Colonic mucosa (tissue), 4 donors: ENCODE data around the gene SRD5A2. TPM values are rescaled to one million over a fixed set of nuclear protein-coding genes. Genes with fewer than 3 reads are reported as not detected.

ENCODE experiments used
- DNase-seq: peaks from one replicate; pipeline ENCODE4 v3.0.0-alpha.2; 2020
- H3K27ac ChIP-seq: fragments of 200-600 bp; one replicate; pipeline ENCODE4 v1.8.0; 2021
- H3K27me3 ChIP-seq: fragments of 200-600 bp; one replicate; pipeline ENCODE4 v1.8.0; 2021
- H3K36me3 ChIP-seq: fragments of 200-600 bp; one replicate; pipeline ENCODE4 v1.8.0; 2021
- H3K4me1 ChIP-seq: fragments of 200-600 bp; one replicate; pipeline ENCODE4 v1.8.0; 2021; ENCODE audit warnings: mild to moderate bottlenecking
- H3K4me3 ChIP-seq: fragments of 200-600 bp; one replicate; pipeline ENCODE4 v1.8.0; 2021
- H3K9ac ChIP-seq, 2 donors: one replicate each; pipeline ENCODE4 v1.7.0; 2013; ENCODE audit warnings: control low read depth in 2 of 2, low read depth in 2 of 2, low read length in 2 of 2
- H3K9me3 ChIP-seq: fragments of 200-600 bp; one replicate; pipeline ENCODE4 v1.8.0; 2021
- CTCF ChIP-seq: fragments of 200-600 bp; IDR thresholded peaks from one replicate; pipeline ENCODE4 v1.8.0; 2022; ENCODE audit warnings: antibody characterized with exemption, mild to moderate bottlenecking
- intact Hi-C: fragments of 100-400 bp; cut with DNase I; formaldehyde crosslinking; loops from one replicate; pipeline ENCODE4 v1.14.1; 2022
- total RNA-seq, 2 donors: library from RNA; stranded (reverse); fragmentation: NEBNext Ultra II Directional in 1 of 2; extraction: Animal tissue kit (Norgen Biotek cat#: 25700) in 1 of 2; gene quantifications; one replicate each; pipeline ENCODE4 v1.2.1, GENCODE V29; 2021
- donor health status: healthy.
- donor health status: DM: no; HTN: no; CAD: no.
- donor health status: DM: no; HTN: no; CAD: no.

The SRD5A2 gene
- total RNA-seq, 2 donors from 2014 or later = not detected

DNA sequence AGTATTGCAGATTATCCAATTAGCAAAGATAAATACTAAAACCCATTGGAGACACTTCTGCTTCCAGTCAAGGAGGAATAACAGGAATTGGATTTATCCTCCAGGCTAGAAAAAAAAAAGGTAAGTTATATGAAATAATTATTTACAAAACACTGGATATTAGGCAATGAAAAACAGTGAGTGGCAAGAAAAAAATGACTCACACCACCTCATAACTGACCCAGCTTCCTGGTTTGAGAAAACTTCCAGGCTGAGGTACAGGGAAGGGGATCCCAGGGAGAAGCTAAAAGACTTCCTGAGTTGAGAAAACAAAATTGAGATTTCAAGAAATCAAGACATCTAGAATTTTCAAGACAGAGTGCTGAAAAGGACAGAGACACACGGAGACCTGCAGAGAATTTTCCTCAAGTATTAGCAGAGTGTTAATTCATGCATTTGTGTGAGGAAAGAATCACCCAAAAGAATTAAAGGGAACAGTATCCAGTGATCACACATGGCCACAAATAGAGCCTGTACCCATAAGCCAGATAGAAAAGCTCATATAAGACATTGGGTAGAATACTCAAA, 17.4 kb downstream of the SRD5A2 start:
- no peak for DNase-seq

DNA sequence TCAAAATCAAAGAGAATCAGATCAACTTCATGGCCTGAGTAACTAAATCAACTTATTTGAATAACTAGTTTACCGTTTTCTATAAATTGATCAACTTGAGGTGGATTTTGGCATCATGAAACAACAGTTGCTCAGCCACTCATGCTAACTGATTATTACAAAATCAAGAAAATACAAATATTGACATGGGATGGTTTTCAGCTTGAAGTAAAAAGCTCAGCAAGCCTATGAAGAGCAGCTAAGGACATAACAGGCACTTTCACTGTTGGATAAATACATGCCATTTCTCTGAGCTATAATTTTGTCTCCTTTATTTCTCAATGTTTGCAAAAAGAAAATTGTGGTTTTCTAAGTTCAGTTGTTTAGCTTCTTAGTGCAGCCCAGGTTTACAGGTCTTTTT, 18.9 kb downstream of the SRD5A2 start:
- Histone ChIP-seq H3K27me3 (no peaks in the 10 kb centered on the region), H3K36me3 (no peaks in the 10 kb centered on the region), H3K4me3 (no peak overlapping the region), H3K27ac (no peak overlapping the region), H3K4me1 (no peaks in the 10 kb centered on the region), H3K9ac (no peak overlapping the region), H3K9me3 (no peaks in the 10 kb centered on the region)
- no peak for TF ChIP-seq CTCF
- intact Hi-C loops = no loop called here
- DNase-seq = no peak

More for the DNA sequence above, 17.4 kb downstream of the SRD5A2 start:
- no peak overlapping the region for H3K9ac ChIP-seq
- H3K36me3 ChIP-seq = no peaks in the 10 kb centered on the region
- H3K27me3 ChIP-seq = no peaks in the 10 kb centered on the region
- H3K27ac ChIP-seq = no peak overlapping the region
- H3K4me1 ChIP-seq = no peaks in the 10 kb centered on the region
- H3K9me3 ChIP-seq = no peaks in the 10 kb centered on the region
- H3K4me3 ChIP-seq = no peak overlapping the region
- TF ChIP-seq CTCF = no peak
- intact Hi-C loops = no loop called here

DNA sequence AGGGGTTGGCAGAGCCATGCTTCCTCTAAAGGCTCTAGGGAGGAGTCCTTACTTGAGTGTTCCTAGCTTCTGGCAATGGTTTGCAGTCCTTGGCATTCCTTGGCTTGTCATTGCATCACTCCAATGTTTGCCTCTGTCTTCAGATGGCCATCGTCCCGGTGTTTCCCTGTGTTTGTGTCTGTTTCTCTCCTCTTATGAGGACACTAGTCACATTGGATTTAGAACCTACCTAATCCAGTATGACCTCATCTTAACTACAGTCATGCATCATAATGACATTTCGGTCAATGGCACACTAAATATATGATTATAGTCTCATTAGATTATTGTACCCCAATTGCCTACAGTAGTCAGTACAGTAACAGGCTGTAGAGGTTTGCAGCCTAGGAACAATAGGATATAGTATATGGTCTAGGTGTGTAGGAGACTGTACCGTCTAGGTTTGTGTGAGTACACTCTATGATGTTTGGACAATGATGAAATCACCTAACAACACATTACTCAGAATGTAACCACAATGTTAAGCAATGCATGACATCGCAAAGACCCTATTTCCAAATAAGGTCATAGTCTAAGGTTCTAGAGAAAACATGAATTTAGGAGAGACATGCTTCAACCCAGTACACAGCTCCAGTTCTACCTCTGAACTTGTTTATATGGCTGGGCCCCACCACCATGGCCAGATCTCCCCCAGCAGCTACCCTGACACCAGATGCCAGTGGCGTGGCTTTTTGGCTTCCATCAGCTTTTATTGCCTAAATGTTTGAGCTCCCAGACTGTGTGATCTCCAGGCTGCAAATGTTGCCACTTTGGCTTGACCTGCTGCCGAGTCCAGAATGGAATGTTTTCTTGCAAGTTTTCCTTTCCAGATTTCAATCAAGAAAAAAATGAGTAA, 22.1 kb downstream of the SRD5A2 start:
- Histone ChIP-seq H3K36me3 (no peaks in the 10 kb centered on the region), H3K4me1 (no peaks in the 10 kb centered on the region), H3K9ac (no peak overlapping the region), H3K4me3 (no peak overlapping the region), H3K27me3 (no peaks in the 10 kb centered on the region), H3K27ac (no peak overlapping the region), H3K9me3 (no peaks in the 10 kb centered on the region)
- intact Hi-C loops = no loop called here
- no peak for TF ChIP-seq CTCF
- DNase-seq = no peak

- no peak overlapping the region for H3K4me3 ChIP-seq
- H3K9ac ChIP-seq = no peak overlapping the region
- intact Hi-C loops = no loop called here
- H3K4me1 ChIP-seq = no peaks in the 10 kb centered on the region
- H3K36me3 ChIP-seq = no peaks in the 10 kb centered on the region
- no peak overlapping the region for H3K27ac ChIP-seq
- no peak for TF ChIP-seq CTCF
- no peaks in the 10 kb centered on the region for H3K9me3 ChIP-seq
- no peak for DNase-seq
- H3K27me3 ChIP-seq = no peaks in the 10 kb centered on the region
Measured at GRCh38 chr2:31556940-31557339, 23.8 kb downstream of the SRD5A2 start.

- no peak for DNase-seq
- Histone ChIP-seq H3K36me3 (no peaks in the 10 kb centered on the region), H3K4me3 (no peak overlapping the region), H3K4me1 (no peaks in the 10 kb centered on the region), H3K27ac (no peak overlapping the region), H3K9me3 (no peaks in the 10 kb centered on the region), H3K9ac (no peak overlapping the region), H3K27me3 (no peaks in the 10 kb centered on the region)
- no peak for TF ChIP-seq CTCF
- intact Hi-C loops = no loop called here
Measured at GRCh38 chr2:31555967-31556706, 24.6 kb downstream of the SRD5A2 start.
